ENCODE results near the gene SLIT3. TPM values are rescaled to one million over a fixed set of nuclear protein-coding genes. Genes with fewer than 3 reads are reported as not detected.

Gene SLIT3
- polyA plus RNA-seq, 1 donor = 18.3 TPM

GRCh38 chr5:168877132-168877892, 423.6 kb downstream of the SLIT3 start:
- DNase-seq = no peak
- WGBS (ENCODE audit: insufficient coverage, low lambda C conversion rate) = no CpG with 5 or more reads among the region's 11 CpGs
- Histone ChIP-seq H3K4me1 (ENCODE audit: control insufficient read depth, insufficient read depth, low read length) (no peaks in the 10 kb centered on the region), H3K27me3 (ENCODE audit: control insufficient read depth, insufficient read depth, low read length) (no peaks in the 10 kb centered on the region), H3K27ac (ENCODE audit: low read length) (no peak overlapping the region), H3K36me3 (ENCODE audit: control insufficient read depth, insufficient read depth, low read length) (no peaks in the 10 kb centered on the region), H3K9me3 (ENCODE audit: control insufficient read depth, low read depth, low read length) (no peaks in the 10 kb centered on the region), H3K4me3 (ENCODE audit: low read length) (no peak overlapping the region)

GRCh38 chr5:168876419-168876818, 424.5 kb downstream of the SLIT3 start:
- Histone ChIP-seq H3K27ac (ENCODE audit: low read length) (no peak overlapping the region), H3K27me3 (ENCODE audit: control insufficient read depth, insufficient read depth, low read length) (no peaks in the 10 kb centered on the region), H3K4me3 (ENCODE audit: low read length) (no peak overlapping the region), H3K9me3 (ENCODE audit: control insufficient read depth, low read depth, low read length) (no peaks in the 10 kb centered on the region), H3K4me1 (ENCODE audit: control insufficient read depth, insufficient read depth, low read length) (no peaks in the 10 kb centered on the region), H3K36me3 (ENCODE audit: control insufficient read depth, insufficient read depth, low read length) (no peaks in the 10 kb centered on the region)
- WGBS (ENCODE audit: insufficient coverage, low lambda C conversion rate) = no CpG with 5 or more reads among the region's 3 CpGs
- DNase-seq = no peak

- Histone ChIP-seq H3K27me3 (ENCODE audit: control insufficient read depth, insufficient read depth, low read length) (no peaks in the 10 kb centered on the region), H3K4me3 (ENCODE audit: low read length) (no peak overlapping the region), H3K4me1 (ENCODE audit: control insufficient read depth, insufficient read depth, low read length) (no peaks in the 10 kb centered on the region), H3K27ac (ENCODE audit: low read length) (no peak overlapping the region), H3K36me3 (ENCODE audit: control insufficient read depth, insufficient read depth, low read length) (no peaks in the 10 kb centered on the region), H3K9me3 (ENCODE audit: control insufficient read depth, low read depth, low read length) (no peaks in the 10 kb centered on the region)
- WGBS (ENCODE audit: insufficient coverage, low lambda C conversion rate) = 56% methylated on average over 1 of the region's 5 CpGs
- DNase-seq = no peak
These were observed 425.1 kb downstream of the SLIT3 start for GRCh38 chr5:168875832-168876231.

- no peak for DNase-seq
- 39% methylated on average over 2 of the region's 6 CpGs for WGBS (ENCODE audit: insufficient coverage, low lambda C conversion rate)
- peaks cover 2% of the 10 kb centered on the region for H3K27me3 ChIP-seq (ENCODE audit: control insufficient read depth, insufficient read depth, low read length)
- H3K9me3 ChIP-seq (ENCODE audit: control insufficient read depth, low read depth, low read length) = no peaks in the 10 kb centered on the region
- H3K27ac ChIP-seq (ENCODE audit: low read length) = no peak overlapping the region
- no peak overlapping the region for H3K4me3 ChIP-seq (ENCODE audit: low read length)
- no peaks in the 10 kb centered on the region for H3K4me1 ChIP-seq (ENCODE audit: control insufficient read depth, insufficient read depth, low read length)
- no peaks in the 10 kb centered on the region for H3K36me3 ChIP-seq (ENCODE audit: control insufficient read depth, insufficient read depth, low read length)
These were observed 426.1 kb downstream of the SLIT3 start for GRCh38 chr5:168874713-168875380.

- H3K27me3 ChIP-seq (ENCODE audit: control insufficient read depth, insufficient read depth, low read length) = peaks cover 3% of the 10 kb centered on the region
- H3K4me3 ChIP-seq (ENCODE audit: low read length) = no peak overlapping the region
- no peaks in the 10 kb centered on the region for H3K9me3 ChIP-seq (ENCODE audit: control insufficient read depth, low read depth, low read length)
- 0% methylated on average over 1 of the region's 3 CpGs for WGBS (ENCODE audit: insufficient coverage, low lambda C conversion rate)
- no peak for DNase-seq
- H3K36me3 ChIP-seq (ENCODE audit: control insufficient read depth, insufficient read depth, low read length) = no peaks in the 10 kb centered on the region
- H3K4me1 ChIP-seq (ENCODE audit: control insufficient read depth, insufficient read depth, low read length) = no peaks in the 10 kb centered on the region
- no peak overlapping the region for H3K27ac ChIP-seq (ENCODE audit: low read length)
These were observed 428.7 kb downstream of the SLIT3 start for GRCh38 chr5:168872246-168872645.

GRCh38 chr5:168870910-168871309, 430.0 kb downstream of the SLIT3 start:
- DNase-seq = no peak
- WGBS (ENCODE audit: insufficient coverage, low lambda C conversion rate) = 96% methylated on average over 4 of the region's 9 CpGs
- Histone ChIP-seq H3K27ac (ENCODE audit: low read length) (no peak overlapping the region), H3K27me3 (ENCODE audit: control insufficient read depth, insufficient read depth, low read length) (peaks cover 3% of the 10 kb centered on the region), H3K9me3 (ENCODE audit: control insufficient read depth, low read depth, low read length) (no peaks in the 10 kb centered on the region), H3K36me3 (ENCODE audit: control insufficient read depth, insufficient read depth, low read length) (no peaks in the 10 kb centered on the region), H3K4me1 (ENCODE audit: control insufficient read depth, insufficient read depth, low read length) (no peaks in the 10 kb centered on the region), H3K4me3 (ENCODE audit: low read length) (no peak overlapping the region)

- Histone ChIP-seq H3K27me3 (ENCODE audit: control insufficient read depth, insufficient read depth, low read length) (peaks cover 3% of the 10 kb centered on the region), H3K27ac (ENCODE audit: low read length) (no peak overlapping the region)
These were observed 431.2 kb downstream of the SLIT3 start for GRCh38 chr5:168869615-168870227.

GRCh38 chr5:168867241-168867640, 433.7 kb downstream of the SLIT3 start:
- Histone ChIP-seq H3K36me3 (ENCODE audit: control insufficient read depth, insufficient read depth, low read length) (no peaks in the 10 kb centered on the region), H3K27me3 (ENCODE audit: control insufficient read depth, insufficient read depth, low read length) (peaks cover 3% of the 10 kb centered on the region), H3K27ac (ENCODE audit: low read length) (no peak overlapping the region), H3K4me1 (ENCODE audit: control insufficient read depth, insufficient read depth, low read length) (peaks cover 10% of the 10 kb centered on the region), H3K4me3 (ENCODE audit: low read length) (no peak overlapping the region), H3K9me3 (ENCODE audit: control insufficient read depth, low read depth, low read length) (no peaks in the 10 kb centered on the region)
- DNase-seq = no peak
- WGBS (ENCODE audit: insufficient coverage, low lambda C conversion rate) = 92% methylated on average over 2 of the region's 4 CpGs

More at GRCh38 chr5:168869615-168870227, 431.2 kb downstream of the SLIT3 start:
- no peak for DNase-seq
- H3K4me3 ChIP-seq (ENCODE audit: low read length) = no peak overlapping the region
- no peaks in the 10 kb centered on the region for H3K4me1 ChIP-seq (ENCODE audit: control insufficient read depth, insufficient read depth, low read length)
- H3K36me3 ChIP-seq (ENCODE audit: control insufficient read depth, insufficient read depth, low read length) = no peaks in the 10 kb centered on the region
- 20% methylated on average over 1 of the region's 12 CpGs for WGBS (ENCODE audit: insufficient coverage, low lambda C conversion rate)
- H3K9me3 ChIP-seq (ENCODE audit: control insufficient read depth, low read depth, low read length) = no peaks in the 10 kb centered on the region

GRCh38 chr5:168865968-168866367, 435.0 kb downstream of the SLIT3 start:
- no peak overlapping the region for H3K27ac ChIP-seq (ENCODE audit: low read length)
- no CpG with 5 or more reads among the region's 5 CpGs for WGBS (ENCODE audit: insufficient coverage, low lambda C conversion rate)
- DNase-seq = no peak
- no peaks in the 10 kb centered on the region for H3K36me3 ChIP-seq (ENCODE audit: control insufficient read depth, insufficient read depth, low read length)
- H3K4me3 ChIP-seq (ENCODE audit: low read length) = no peak overlapping the region
- no peaks in the 10 kb centered on the region for H3K9me3 ChIP-seq (ENCODE audit: control insufficient read depth, low read depth, low read length)
- H3K4me1 ChIP-seq (ENCODE audit: control insufficient read depth, insufficient read depth, low read length) = peaks cover 10% of the 10 kb centered on the region
- peaks cover 3% of the 10 kb centered on the region for H3K27me3 ChIP-seq (ENCODE audit: control insufficient read depth, insufficient read depth, low read length)

GRCh38 chr5:168863021-168863420, 437.9 kb downstream of the SLIT3 start:
- H3K9me3 ChIP-seq (ENCODE audit: control insufficient read depth, low read depth, low read length) = no peaks in the 10 kb centered on the region
- H3K27me3 ChIP-seq (ENCODE audit: control insufficient read depth, insufficient read depth, low read length) = no peaks in the 10 kb centered on the region
- peak; percentile 19 to 66 for DNase-seq
- H3K4me1 ChIP-seq (ENCODE audit: control insufficient read depth, insufficient read depth, low read length) = peaks cover 10% of the 10 kb centered on the region
- no peak overlapping the region for H3K4me3 ChIP-seq (ENCODE audit: low read length)
- H3K36me3 ChIP-seq (ENCODE audit: control insufficient read depth, insufficient read depth, low read length) = no peaks in the 10 kb centered on the region
- WGBS (ENCODE audit: insufficient coverage, low lambda C conversion rate) = no CpG with 5 or more reads among the region's 5 CpGs
- no peak overlapping the region for H3K27ac ChIP-seq (ENCODE audit: low read length)

All from large intestine (tissue), 3 donors.